Heart right ventricle (tissue), 16 donors: ENCODE measurements around the gene HEPACAM. TPM values are rescaled to one million over a fixed set of nuclear protein-coding genes. Genes with fewer than 3 reads are reported as not detected.

Source experiments
- ATAC-seq, 8 donors: fragments of 200-7000 bp; cut with Tn5 transposase; one replicate each; pipeline ENCODE4 v1.9.1; 2020; ENCODE audit warnings: mild to moderate bottlenecking in 8 of 8, moderate library complexity in 8 of 8, moderate number of reproducible peaks in 1 of 8
- DNase-seq, 2 donors: peaks; one replicate each; pipeline ENCODE4 v3.0.0-alpha.2; 2020
- H3K27ac ChIP-seq, 10 donors: fragments of 200-600 bp; sonication (generic) in 2 of 10; one replicate each; pipeline versions ENCODE4 v1.5.0 to v1.8.0; 2020 to 2022; ENCODE audit warnings: mild to moderate bottlenecking in 3 of 10
- H3K27me3 ChIP-seq, 7 donors: fragments of 200-600 bp; one replicate each; pipeline ENCODE4 v1.8.0; 2021 to 2022; ENCODE audit warnings: mild to moderate bottlenecking in 2 of 7
- H3K36me3 ChIP-seq, 9 donors: fragments of 200-600 bp; sonication (generic) in 1 of 9; one replicate each; pipeline versions ENCODE4 v1.5.0 to v1.8.0; 2020 to 2022; ENCODE audit warnings: mild to moderate bottlenecking in 2 of 9
- H3K4me1 ChIP-seq, 9 donors: fragments of 200-600 bp; sonication (generic) in 1 of 9; one replicate each; pipeline versions ENCODE4 v1.5.0 to v1.8.0; 2020 to 2022; ENCODE audit warnings: mild to moderate bottlenecking in 4 of 9
- H3K4me3 ChIP-seq, 10 donors: fragments of 200-600 bp; sonication (generic) in 2 of 10; one replicate each; pipeline versions ENCODE4 v1.5.0 to v1.8.0; 2020 to 2022; ENCODE audit warnings: mild to moderate bottlenecking in 7 of 10, moderate library complexity in 2 of 10
- H3K9me3 ChIP-seq, 11 donors: fragments of 200-600 bp in 10 of 11; sonication (generic) in 2 of 11; one replicate each; pipeline versions ENCODE4 v1.5.0 to v1.8.0; 2013 to 2022; ENCODE audit warnings: mild to moderate bottlenecking in 2 of 11, control low read depth in 1 of 11, moderate library complexity in 1 of 11
- CTCF ChIP-seq, 9 donors: fragments of 200-600 bp; sonication (generic) in 2 of 9; IDR thresholded peaks; one replicate each; pipeline versions ENCODE4 v1.5.0 to v1.8.0; 2021 to 2022; ENCODE audit warnings: antibody characterized with exemption in 9 of 9, mild to moderate bottlenecking in 5 of 9, moderate library complexity in 1 of 9
- WGBS, 2 donors: extraction: QIAGEN DNeasy Blood & Tissue Kit; methylation state at CpG; one replicate each; pipeline ENCODE4 v1.1.7; 2013; ENCODE audit warnings: inconsistent platforms in 1 of 2; 5-methylcytosine and 5-hydroxymethylcytosine counted together
- intact Hi-C, 10 donors: fragments of 100-400 bp; cut with DNase I; formaldehyde crosslinking; loops; one replicate each; pipeline versions ENCODE4 v1.11.1 to v1.14.2; 2022
- long read RNA-seq, 3 donors: library from polyadenylated mRNA; unstranded; transcript quantifications; one replicate each; pipeline ENCODE4 v2.0.0, GENCODE V29; 2020 to 2021
- polyA plus RNA-seq, 2 donors: library from polyadenylated mRNA; stranded (reverse); fragments of 200-250 nt; gene quantifications; one replicate each; pipeline ENCODE4 v1.2.3, GENCODE V29; 2013
- total RNA-seq, 10 donors: library from RNA; stranded (reverse); fragmentation: NEBNext Ultra II Directional in 3 of 10; extraction: Animal tissue kit (Norgen Biotek cat#: 25700) in 3 of 10; gene quantifications; one replicate each; pipeline versions ENCODE4 v1.2.1 to v1.2.4, GENCODE V29; 2021 to 2023
- donor health status: Arrhythmogenic right ventricular cardiomyopathy.
- donor health status: ischemic (EF 13 %, LVEDD 7.1; RV severe dilation, severe dysfunction).
- donor health status: healthy with polysubstance abuse.
- donor health status: DM: no; HTN: yes; CAD: no.
- donor health status: DM: no; HTN: no; CAD: no.
- donor health status: ischemic (EF 25% LVEDD 6.9; RV normal size, moderate dysfunction).
- donor health status: ischemic (EF 25% LVEDD 5.7; RV mildly dilated, moderate dysfunction).
- donor health status: healthy.
- donor health status: DM: yes; HTN: yes; CAD: no.
- donor health status: Ischemic cardiomyopathy.
- donor health status: ischemic (EF 35%, LVEDD 5.7; RV mildly dilated, moderate dysfunction).
- donor health status: nonischemic (EF 11% LVEDD 7.7; RV severe dilation, severe dysfunction).
- donor health status: DM: yes; HTN: yes; CAD: no.
- donor health status: PGD.
- donor health status: ischemic (EF 29% LVEDD 5.4; RV normal size, mild dysfunction).
- donor health status: nonischemic (EF 23%, LVEDD 6.1; RV moderate dilation, normal function).

HEPACAM gene, protein sequence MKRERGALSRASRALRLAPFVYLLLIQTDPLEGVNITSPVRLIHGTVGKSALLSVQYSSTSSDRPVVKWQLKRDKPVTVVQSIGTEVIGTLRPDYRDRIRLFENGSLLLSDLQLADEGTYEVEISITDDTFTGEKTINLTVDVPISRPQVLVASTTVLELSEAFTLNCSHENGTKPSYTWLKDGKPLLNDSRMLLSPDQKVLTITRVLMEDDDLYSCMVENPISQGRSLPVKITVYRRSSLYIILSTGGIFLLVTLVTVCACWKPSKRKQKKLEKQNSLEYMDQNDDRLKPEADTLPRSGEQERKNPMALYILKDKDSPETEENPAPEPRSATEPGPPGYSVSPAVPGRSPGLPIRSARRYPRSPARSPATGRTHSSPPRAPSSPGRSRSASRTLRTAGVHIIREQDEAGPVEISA
- total RNA-seq (1 to 10 TPM in 1 of 10 donors, under 1 TPM in 7, not detected in 2; 0.12 to 1.3 (median 0.35) TPM), polyA plus RNA-seq (under 1 TPM; 0.22 to 0.52 TPM)
- long read RNA-seq, donor 1 = 0 reads
- long read RNA-seq, donor 2 = 0 reads
- long read RNA-seq, donor 3 = 0 reads

GRCh38 chr11:124935548-124936514 is at the start of gene HEPACAM:
HEPACAM (minus strand) TSS chr11:124936047; CDS start chr11:124936006, 41 bp downstream.
- H3K9me3 ChIP-seq = no peaks in the 10 kb centered on the region
- no peak for TF ChIP-seq CTCF (IDR thresholded peaks at IDR 0.05)
- no peak for ATAC-seq
- peaks cover 0 to 13% (median 0%) of the 10 kb centered on the region in 7 donors for H3K27me3 ChIP-seq
- no peaks in the 10 kb centered on the region for H3K4me1 ChIP-seq
- intact Hi-C loops = no loop called here
- no peak within 1 kb of the TSS for H3K4me3 ChIP-seq
- H3K36me3 ChIP-seq = no peaks in the 10 kb centered on the region
- WGBS, 2 donors = 89% methylated on average over 17 to 18 of the region's 18 CpGs
- H3K27ac ChIP-seq = no peak within 1 kb of the TSS
- no peak for DNase-seq

DNA sequence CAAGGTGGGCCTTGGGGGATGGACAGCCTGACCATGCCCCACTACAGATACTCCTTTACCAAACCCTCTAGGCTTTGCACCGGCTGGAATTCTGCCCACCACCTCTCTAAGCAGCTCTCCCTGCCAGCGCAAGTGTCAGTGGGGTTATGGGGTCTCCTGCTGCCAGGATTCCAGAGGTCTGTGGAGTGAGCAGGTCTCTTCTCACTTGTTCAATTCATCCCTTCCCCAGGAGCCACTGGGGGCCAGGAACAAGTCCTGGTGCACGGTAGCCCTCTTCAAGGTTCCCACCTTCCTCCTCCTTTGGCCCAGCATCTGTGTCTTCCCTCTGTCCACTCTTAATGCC is 48.6 kb upstream of the HEPACAM start:
- Histone ChIP-seq H3K27me3 (no peaks in the 10 kb centered on the region), H3K9me3 (peaks cover 0 to 35% (median 6%) of the 10 kb centered on the region in 11 donors), H3K4me1 (no peaks in the 10 kb centered on the region), H3K36me3 (peaks cover 0 to 26% (median 0%) of the 10 kb centered on the region in 9 donors), H3K27ac (no peak overlapping the region), H3K4me3 (no peak overlapping the region)
- intact Hi-C loops = no loop called here
- DNase-seq (no peak), ATAC-seq (no peak)
- TF ChIP-seq CTCF (IDR thresholded peaks at IDR 0.05) = no peak
- WGBS, 2 donors = 93 to 97% methylated on average over 3 of the region's 3 CpGs

- Histone ChIP-seq H3K27ac (no peak overlapping the region), H3K27me3 (no peaks in the 10 kb centered on the region), H3K36me3 (peaks cover 0 to 26% (median 0%) of the 10 kb centered on the region in 9 donors), H3K4me3 (no peak overlapping the region), H3K9me3 (peaks cover 0 to 41% (median 9%) of the 10 kb centered on the region in 11 donors), H3K4me1 (no peaks in the 10 kb centered on the region)
- intact Hi-C loops = no loop called here
- no peak for DNase-seq
- no peak for TF ChIP-seq CTCF (IDR thresholded peaks at IDR 0.05)
- 95 to 96% methylated on average over 17 of the region's 17 CpGs for WGBS, 2 donors
- no peak for ATAC-seq
Measured at GRCh38 chr11:124983674-124984511, 48.0 kb upstream of the HEPACAM start.
